GM21619 (cell line): ENCODE data around the gene SPACDR.
A peak's percentile ranks its signal among the peaks of the same experiment; 100 is the strongest.

Experiments
- ATAC-seq: cut with Tn5 transposase; IDR thresholded peaks from one replicate; pipeline ENCODE4 v1.9.1; 2021; ENCODE audit not compliant: unreplicated experiment

The SPACDR gene

GRCh38 chr7:100437150-100438100 lies 26.6 kb downstream of the SPACDR start:
- ATAC-seq = no peak

- peak; percentile 35 for ATAC-seq
Observed at GRCh38 chr7:100435401-100436304, 28.4 kb downstream of the SPACDR start.

GRCh38 chr7:100434297-100435144 lies 29.5 kb downstream of the SPACDR start:
- no peak for ATAC-seq

- no peak for ATAC-seq
Observed at GRCh38 chr7:100433592-100434296, 30.3 kb downstream of the SPACDR start.

GRCh38 chr7:100433276-100433591 lies 30.8 kb downstream of the SPACDR start:
- no peak for ATAC-seq

GRCh38 chr7:100432621-100433275 lies 31.3 kb downstream of the SPACDR start:
- no peak for ATAC-seq

GRCh38 chr7:100432053-100432452 lies 32.0 kb downstream of the SPACDR start:
- ATAC-seq = no peak

GRCh38 chr7:100431286-100431735 lies 32.7 kb downstream of the SPACDR start:
- no peak for ATAC-seq

GRCh38 chr7:100430493-100431285 lies 33.4 kb downstream of the SPACDR start:
- ATAC-seq = no peak

- ATAC-seq = peak; percentile 32
Observed at GRCh38 chr7:100429637-100430492, 34.2 kb downstream of the SPACDR start, which contains the start of gene MEPCE. Gene MEPCE (plus strand): TSS chr7:100429831. CDS start chr7:100430019, 188 bp downstream.

GRCh38 chr7:100428967-100429636 lies 35.0 kb downstream of the SPACDR start:
- ATAC-seq = peak; percentile 37

- ATAC-seq = peak; percentile 37
Observed at GRCh38 chr7:100428199-100428966, 35.7 kb downstream of the SPACDR start, which contains the start of gene ZCWPW1. Gene ZCWPW1 (minus strand): TSS chr7:100428703. CDS start chr7:100420649, 8,054 bp downstream.

- ATAC-seq = no peak
Observed at GRCh38 chr7:100427762-100428198, 36.3 kb downstream of the SPACDR start.

GRCh38 chr7:100426516-100426915 lies 37.5 kb downstream of the SPACDR start:
- no peak for ATAC-seq

GRCh38 chr7:100425347-100425746 lies 38.7 kb downstream of the SPACDR start:
- no peak for ATAC-seq

- ATAC-seq = no peak
Observed at GRCh38 chr7:100423315-100423714, 40.7 kb downstream of the SPACDR start.
